ENCODE results near the gene ZNF579.

ZNF579 gene

GRCh38 chr19:55580628-55581144, at the start of gene ZNF579:
ZNF579 (minus strand) TSS chr19:55580848; CDS start chr19:55579639, 1,209 bp downstream.
- DNase-seq, result peak; percentile 91

- no peak for DNase-seq
Observed at GRCh38 chr19:55626350-55626749, 45.7 kb upstream of the ZNF579 start.

- no peak for DNase-seq
Observed at GRCh38 chr19:55625004-55625326, 44.3 kb upstream of the ZNF579 start.

- DNase-seq, result peak; percentile 98
Observed at GRCh38 chr19:55624109-55625003, 43.7 kb upstream of the ZNF579 start, which contains the start of gene ZNF784. ZNF784 (minus strand) TSS chr19:55624566; CDS start chr19:55624561, 5 bp downstream.

- DNase-seq, result no peak
Observed at GRCh38 chr19:55623561-55623960, 42.9 kb upstream of the ZNF579 start.

GRCh38 chr19:55623130-55623529, 42.5 kb upstream of the ZNF579 start:
- DNase-seq, result no peak

GRCh38 chr19:55622242-55622969, 41.8 kb upstream of the ZNF579 start:
- no peak for DNase-seq

- DNase-seq, result no peak
Observed at GRCh38 chr19:55621673-55622231, 41.1 kb upstream of the ZNF579 start.

- DNase-seq, result no peak
Observed at GRCh38 chr19:55621205-55621672, 40.6 kb upstream of the ZNF579 start.

GRCh38 chr19:55620410-55621204, 40.0 kb upstream of the ZNF579 start:
- DNase-seq, result peak; percentile 77

GRCh38 chr19:55619286-55619685, 38.6 kb upstream of the ZNF579 start:
- DNase-seq, result no peak

- no peak for DNase-seq
Observed at GRCh38 chr19:55618426-55618825, 37.8 kb upstream of the ZNF579 start.

- DNase-seq, result no peak
Observed at GRCh38 chr19:55617426-55617825, 36.8 kb upstream of the ZNF579 start.

- no peak for DNase-seq
Observed at GRCh38 chr19:55616395-55616875, 35.8 kb upstream of the ZNF579 start.

GRCh38 chr19:55615543-55616394, 35.1 kb upstream of the ZNF579 start:
- DNase-seq, result no peak

- DNase-seq, result no peak
Observed at GRCh38 chr19:55614711-55615542, 34.3 kb upstream of the ZNF579 start.

GRCh38 chr19:55613930-55614710, 33.5 kb upstream of the ZNF579 start:
- no peak for DNase-seq

GRCh38 chr19:55613396-55613795, 32.7 kb upstream of the ZNF579 start:
- no peak for DNase-seq

GRCh38 chr19:55611983-55612645, 31.5 kb upstream of the ZNF579 start:
- no peak for DNase-seq

Measured in hematopoietic multipotent progenitor cell treated with erythropoietin and hydrocortisone succinate and interleukin-3 and kit ligand, for 6 days (in vitro differentiated cells).